Natural killer cell (primary cell): ENCODE results near the gene CDK14. TPM values are rescaled to one million over a fixed set of nuclear protein-coding genes. Genes with fewer than 3 reads are reported as not detected.

ENCODE experiments used
- ATAC-seq, 3 donors: fragments of 150-1000 bp in 2 of 3; fragments of 200-7000 bp in 1 of 3; cut with Tn5 transposase; 1 replicate in 1 of 3; 2 replicates in 2 of 3; pipeline ENCODE4 v1.10.0; 2021; ENCODE audit warnings: mild to moderate bottlenecking in 2 of 3, moderate library complexity in 2 of 3
- DNase-seq, 2 donors: peaks; one replicate each; pipeline versions ENCODE4 v3.0.0 to v3.0.0-alpha.2; 2013 to 2021; ENCODE audit warnings: mixed read lengths in 1 of 2
- H3K27ac ChIP-seq: one replicate; pipeline ENCODE4 v1.5.1; 2013; ENCODE audit warnings: mild to moderate bottlenecking, low read length
- H3K27me3 ChIP-seq: one replicate; pipeline ENCODE4 v1.6.1; 2013; ENCODE audit warnings: low read length; ENCODE audit not compliant: control insufficient read depth, insufficient read depth
- H3K36me3 ChIP-seq: one replicate; pipeline ENCODE4 v1.6.1; 2013; ENCODE audit warnings: low read length; ENCODE audit not compliant: control insufficient read depth, insufficient read depth
- H3K4me1 ChIP-seq: one replicate; pipeline ENCODE4 v1.6.1; 2013; ENCODE audit warnings: low read length; ENCODE audit not compliant: control insufficient read depth, insufficient read depth
- H3K4me3 ChIP-seq: one replicate; pipeline ENCODE4 v1.5.1; 2013; ENCODE audit warnings: low read length
- H3K9me3 ChIP-seq: one replicate; pipeline ENCODE4 v1.6.1; 2013; ENCODE audit warnings: low read length; ENCODE audit not compliant: control insufficient read depth, insufficient read depth
- H3K27ac Mint-ChIP-seq, 2 donors: one replicate each; pipeline ENCODE4 v1.8.0; 2022; ENCODE audit warnings: mild to moderate bottlenecking in 2 of 2, mixed read lengths in 2 of 2, moderate library complexity in 1 of 2
- H3K27me3 Mint-ChIP-seq, 2 donors: one replicate each; pipeline ENCODE4 v1.8.0; 2022; ENCODE audit warnings: low read depth in 2 of 2, mixed read lengths in 2 of 2
- H3K36me3 Mint-ChIP-seq: one replicate; pipeline ENCODE4 v1.8.0; 2022; ENCODE audit warnings: mixed read lengths
- H3K4me1 Mint-ChIP-seq, 2 donors: one replicate each; pipeline ENCODE4 v1.8.0; 2022; ENCODE audit warnings: mixed read lengths in 2 of 2
- H3K4me3 Mint-ChIP-seq: one replicate; pipeline ENCODE4 v1.8.0; 2022; ENCODE audit warnings: mild to moderate bottlenecking, moderate library complexity, mixed read lengths
- H3K9me3 Mint-ChIP-seq, 2 donors: one replicate each; pipeline ENCODE4 v1.8.0; 2022; ENCODE audit warnings: mixed read lengths in 2 of 2
- CTCF ChIP-seq: fragments of 200-600 bp; IDR thresholded peaks from one replicate; pipeline ENCODE4 v1.8.0; 2022; ENCODE audit warnings: antibody characterized with exemption
- WGBS: methylation state at CpG from one replicate; pipeline ENCODE4 v1.1.7; 2013; ENCODE audit warnings: missing lambda C conversion rate; ENCODE audit not compliant: insufficient coverage; 5-methylcytosine and 5-hydroxymethylcytosine counted together
- intact Hi-C: fragments of 100-400 bp; cut with micrococcal nuclease; formaldehyde crosslinking; loops from one replicate; pipeline ENCODE4 v1.14.2; 2022
- total RNA-seq, 4 donors: library from RNA; stranded (reverse); fragments of 120-200 nt in 1 of 4; gene quantifications; one replicate each; pipeline versions ENCODE4 v1.2.3 to v1.2.4, GENCODE V29; 2013 to 2022

Gene CDK14
- total RNA-seq, 3 donors from 2014 or later (not counting 1 experiment from before 2014, with no cell fraction given) = 1.2 to 12.5 (median 1.9) TPM

GRCh38 chr7:91098566-91098965, 502.4 kb downstream of the CDK14 start:
- Histone ChIP-seq H3K36me3 (no peaks in the 10 kb centered on the region), H3K27ac (no peak overlapping the region), H3K27me3 (no peaks in the 10 kb centered on the region), H3K9me3 (no peaks in the 10 kb centered on the region), H3K4me3 (no peak overlapping the region), H3K4me1 (no peaks in the 10 kb centered on the region)
- H3K27me3 Mint-ChIP-seq = no peaks in the 10 kb centered on the region
- DNase-seq = no peak
- ATAC-seq = no peak
- intact Hi-C loops = no loop called here
- H3K9me3 Mint-ChIP-seq = peaks cover 0 to under 1% of the 10 kb centered on the region in 2 donors
- H3K4me3 Mint-ChIP-seq = no peak overlapping the region
- TF ChIP-seq CTCF = no peak
- WGBS = 83% methylated on average over 1 of the region's 1 CpG
- H3K4me1 Mint-ChIP-seq = no peaks in the 10 kb centered on the region
- no peak overlapping the region for H3K27ac Mint-ChIP-seq
- no peaks in the 10 kb centered on the region for H3K36me3 Mint-ChIP-seq

- intact Hi-C loops = no loop called here
- ATAC-seq (no peak), DNase-seq (no peak)
- no peak overlapping the region for H3K27ac Mint-ChIP-seq
- H3K4me3 ChIP-seq = no peak overlapping the region
- no peaks in the 10 kb centered on the region for H3K27me3 Mint-ChIP-seq
- H3K4me1 Mint-ChIP-seq = no peaks in the 10 kb centered on the region
- 94% methylated on average over 1 of the region's 1 CpG for WGBS
- H3K4me1 ChIP-seq = no peaks in the 10 kb centered on the region
- H3K9me3 ChIP-seq = no peaks in the 10 kb centered on the region
- no peaks in the 10 kb centered on the region for H3K27me3 ChIP-seq
- no peak for TF ChIP-seq CTCF
- H3K27ac ChIP-seq = no peak overlapping the region
- H3K36me3 ChIP-seq = no peaks in the 10 kb centered on the region
- peaks cover 4 to 7% of the 10 kb centered on the region in 2 donors for H3K9me3 Mint-ChIP-seq
- no peaks in the 10 kb centered on the region for H3K36me3 Mint-ChIP-seq
- H3K4me3 Mint-ChIP-seq = no peak overlapping the region
Measured at GRCh38 chr7:91103363-91103762, 507.2 kb downstream of the CDK14 start.

GRCh38 chr7:91107460-91107859, 511.3 kb downstream of the CDK14 start:
- 71% methylated on average over 3 of the region's 3 CpGs for WGBS
- DNase-seq (no peak), ATAC-seq (no peak)
- TF ChIP-seq CTCF = no peak
- Mint-ChIP-seq H3K4me3 (no peak overlapping the region), H3K36me3 (no peaks in the 10 kb centered on the region), H3K9me3 (peaks cover 6 to 7% of the 10 kb centered on the region in 2 donors), H3K27me3 (no peaks in the 10 kb centered on the region), H3K27ac (no peak overlapping the region), H3K4me1 (no peaks in the 10 kb centered on the region)
- Histone ChIP-seq H3K4me3 (no peak overlapping the region), H3K27me3 (no peaks in the 10 kb centered on the region), H3K9me3 (no peaks in the 10 kb centered on the region), H3K27ac (no peak overlapping the region), H3K36me3 (no peaks in the 10 kb centered on the region), H3K4me1 (no peaks in the 10 kb centered on the region)
- intact Hi-C loops = no loop called here

GRCh38 chr7:91109200-91109599, 513.1 kb downstream of the CDK14 start:
- no peaks in the 10 kb centered on the region for H3K36me3 ChIP-seq
- Mint-ChIP-seq H3K27ac (no peak overlapping the region), H3K9me3 (peaks cover 6 to 8% of the 10 kb centered on the region in 2 donors), H3K4me3 (no peak overlapping the region), H3K36me3 (no peaks in the 10 kb centered on the region), H3K27me3 (no peaks in the 10 kb centered on the region), H3K4me1 (no peaks in the 10 kb centered on the region)
- no peak overlapping the region for H3K27ac ChIP-seq
- ATAC-seq (no peak), DNase-seq (no peak)
- no peaks in the 10 kb centered on the region for H3K9me3 ChIP-seq
- TF ChIP-seq CTCF = no peak
- H3K4me1 ChIP-seq = no peaks in the 10 kb centered on the region
- H3K4me3 ChIP-seq = no peak overlapping the region
- H3K27me3 ChIP-seq = no peaks in the 10 kb centered on the region
- no CpG with 5 or more reads among the region's 3 CpGs for WGBS
- intact Hi-C loops = no loop called here
